Activated T-cell treated with anti-CD3 and anti-CD28 coated beads for 4 hours (primary cell): Measurements from ENCODE around the gene ZNF804B.

Experiments used
- DNase-seq: peaks from one replicate; pipeline ENCODE4 v3.0.0-alpha.2; 2020

Gene ZNF804B

DNA sequence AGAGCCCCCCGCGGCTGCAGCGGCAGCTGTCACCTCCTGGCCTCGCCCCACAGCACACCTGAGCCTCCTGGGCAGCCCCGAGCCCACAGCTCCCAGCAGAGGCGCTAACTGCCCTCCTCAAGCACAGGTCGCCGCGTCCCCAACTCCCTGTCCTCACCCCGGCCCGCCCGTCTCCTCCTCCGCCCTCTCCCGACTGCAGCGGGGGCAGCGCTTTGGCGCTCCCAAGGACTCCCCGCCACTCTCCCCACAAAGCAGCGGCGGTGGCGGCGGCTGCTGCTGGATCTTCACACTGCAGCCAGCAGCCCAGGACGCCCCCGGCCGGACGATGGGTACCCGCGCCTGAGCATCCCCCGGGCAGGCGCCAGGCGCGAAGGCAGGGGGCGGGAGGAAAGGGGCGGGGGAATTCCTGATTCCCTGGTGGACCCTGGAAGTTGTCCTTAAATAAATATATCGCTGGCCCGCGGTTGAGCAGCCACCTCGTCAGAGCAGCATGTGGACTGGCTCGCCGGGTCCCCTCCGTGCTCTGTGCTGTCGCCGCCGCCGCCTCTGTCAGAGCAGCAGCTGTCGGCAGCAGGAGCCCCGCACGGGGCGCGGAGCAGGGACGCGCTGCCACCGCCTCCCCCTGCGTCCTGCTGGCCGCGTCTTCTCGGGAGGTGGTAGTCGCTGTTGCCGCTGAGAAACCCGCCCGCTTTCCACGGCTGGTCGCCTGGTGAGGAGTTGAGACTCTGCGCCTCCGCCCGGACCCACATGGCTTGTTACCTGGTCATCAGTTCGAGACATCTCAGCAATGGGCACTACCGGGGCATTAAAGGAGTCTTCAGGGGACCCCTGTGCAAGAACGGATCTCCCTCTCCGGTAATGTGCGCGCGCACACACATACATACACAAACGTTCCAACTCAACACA lies at the start of gene ZNF804B:
Gene ZNF804B (plus strand): TSS at position 471 of the 906 bp plus-strand sequence. CDS start 277 bp downstream, at position 748.
- DNase-seq = no peak

GRCh38 chr7:88735920-88736319 lies 23.6 kb upstream of the ZNF804B start:
- no peak for DNase-seq

- no peak for DNase-seq
Observed at GRCh38 chr7:88737632-88738031, 21.9 kb upstream of the ZNF804B start.

GRCh38 chr7:88746126-88746525 lies 13.4 kb upstream of the ZNF804B start:
- no peak for DNase-seq

DNA sequence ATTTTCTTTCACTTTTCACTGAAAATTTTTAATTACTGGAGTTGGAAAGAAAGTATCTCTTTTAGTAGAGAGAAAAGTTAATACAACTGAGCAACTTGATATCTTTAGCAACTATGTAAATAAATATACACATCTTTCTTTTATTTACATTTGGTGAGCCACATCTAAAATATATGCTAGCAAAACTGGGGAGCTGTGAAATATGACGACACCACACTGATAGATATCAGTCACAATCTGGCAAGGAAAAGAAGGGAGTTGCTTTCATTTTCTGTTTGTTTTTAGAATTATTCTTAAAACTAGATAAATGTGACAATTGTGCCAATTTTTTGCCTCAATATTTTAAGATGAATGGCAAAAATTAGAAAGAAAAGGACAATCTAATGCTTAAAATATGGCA lies 2.7 kb upstream of the ZNF804B start:
- no peak for DNase-seq

GRCh38 chr7:88757371-88757770 lies 2.1 kb upstream of the ZNF804B start:
- no peak for DNase-seq

DNA sequence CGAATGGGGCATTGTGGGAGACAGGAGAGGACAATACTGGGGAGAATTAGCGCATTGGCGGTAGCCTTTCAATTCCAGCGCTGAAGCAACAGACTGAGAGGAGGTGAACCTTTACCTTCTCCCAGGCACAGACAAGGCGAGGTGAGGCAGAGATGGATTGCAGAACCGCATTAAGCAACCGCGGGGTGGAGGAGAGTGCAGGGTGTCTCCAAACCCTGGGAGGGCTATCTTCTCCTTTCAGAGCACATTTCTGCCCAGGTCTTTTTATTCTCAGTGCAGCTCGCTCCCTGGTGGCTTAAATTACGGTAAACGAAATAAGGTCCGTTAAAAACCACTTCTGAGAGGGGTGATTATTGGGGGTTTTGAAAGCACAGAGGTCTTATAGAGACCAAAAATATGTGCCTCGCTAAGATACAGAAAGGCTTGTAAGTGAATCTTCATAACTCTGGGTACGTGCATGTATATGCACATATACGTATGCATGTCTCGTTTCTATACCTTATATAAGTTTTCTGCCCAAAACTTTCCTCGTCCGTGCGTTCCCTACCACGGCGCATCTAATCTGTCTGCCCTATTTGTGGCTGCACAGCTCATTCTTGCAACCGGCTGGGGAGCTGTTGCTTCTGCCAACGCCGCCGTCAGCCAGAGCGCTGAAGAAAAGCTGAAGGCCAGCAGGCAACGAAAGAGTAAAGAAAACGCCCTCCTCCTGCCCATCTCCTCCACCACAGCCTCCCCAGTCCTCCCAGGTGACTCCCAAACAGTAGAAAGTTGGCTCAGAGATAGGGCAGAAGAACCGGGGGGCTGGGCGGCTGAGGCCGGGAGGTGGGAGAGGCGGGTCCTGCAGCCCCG lies 895 bp upstream of the ZNF804B start:
- no peak for DNase-seq

- DNase-seq = no peak
Observed at GRCh38 chr7:88760136-88760515, 626 bp downstream of the ZNF804B start.

GRCh38 chr7:88761779-88762178 lies 2.3 kb downstream of the ZNF804B start:
- DNase-seq = no peak

DNA sequence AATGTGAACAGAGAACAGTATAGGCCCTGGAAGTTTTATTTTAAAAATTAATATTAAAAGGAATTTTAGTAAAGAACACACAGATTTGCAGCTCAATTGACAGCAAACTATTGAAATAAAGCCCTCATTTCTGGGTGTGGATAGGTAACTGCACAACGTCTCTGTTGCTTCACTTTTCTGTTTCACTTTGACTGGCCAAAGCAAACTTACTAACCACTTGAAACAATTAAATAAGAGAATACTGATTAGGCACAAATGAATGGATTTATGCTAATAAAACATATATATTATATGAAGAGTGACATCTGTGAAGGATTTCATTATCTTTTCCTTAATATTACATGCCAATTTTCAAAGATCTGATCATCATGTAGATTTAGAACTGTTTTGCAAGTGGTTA lies 11.9 kb downstream of the ZNF804B start:
- DNase-seq = no peak

DNA sequence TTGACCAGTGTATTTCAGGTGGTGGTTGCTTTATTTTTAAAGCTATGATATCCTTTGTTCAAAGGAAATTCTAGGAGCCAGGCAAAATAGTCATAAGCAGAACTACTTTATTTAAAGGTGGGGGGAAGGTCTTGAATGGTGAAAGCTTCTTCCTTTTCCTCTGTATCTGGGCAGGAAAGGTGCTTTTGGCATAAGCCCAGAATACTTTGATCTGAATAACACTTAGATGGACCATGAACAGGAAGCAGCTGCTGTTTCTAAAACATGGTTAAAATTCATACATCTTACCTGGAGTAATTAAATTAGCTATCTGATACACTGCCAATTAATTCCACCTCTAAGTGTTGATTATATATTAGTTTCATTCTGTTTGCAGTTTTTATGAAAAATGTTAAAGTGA lies 13.3 kb downstream of the ZNF804B start:
- no peak for DNase-seq

DNA sequence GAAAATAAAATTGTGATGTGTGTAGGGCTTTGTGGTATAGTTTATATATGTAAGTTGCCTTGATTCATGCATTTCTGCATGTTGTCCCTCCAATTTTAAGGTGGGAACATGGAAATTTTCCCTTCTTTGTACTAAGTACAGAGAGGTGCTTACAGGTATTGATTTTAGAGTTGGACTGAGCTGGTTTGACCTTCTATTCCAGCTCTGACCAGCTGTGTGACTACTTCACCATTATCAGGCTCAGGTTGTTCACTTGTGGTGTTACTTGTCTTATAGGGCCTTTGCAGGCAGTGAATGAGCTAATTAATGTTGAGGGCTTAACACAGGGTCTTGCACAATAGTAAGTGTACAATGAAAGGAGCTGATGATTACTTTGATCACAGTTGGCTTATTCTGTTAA lies 16.3 kb downstream of the ZNF804B start:
- DNase-seq = no peak

GRCh38 chr7:88787777-88788176 lies 28.3 kb downstream of the ZNF804B start:
- DNase-seq = no peak

GRCh38 chr7:88789480-88790064 lies 30.1 kb downstream of the ZNF804B start:
- DNase-seq = no peak

GRCh38 chr7:88791891-88792290 lies 32.4 kb downstream of the ZNF804B start:
- DNase-seq = no peak

- no peak for DNase-seq
Observed at GRCh38 chr7:88792361-88792760, 32.9 kb downstream of the ZNF804B start.

GRCh38 chr7:88795553-88795952 lies 36.1 kb downstream of the ZNF804B start, which contains the start of gene TEX47:
Gene TEX47, minus strand, starts transcription at chr7:88795737. Its CDS starts 795 bp downstream, at chr7:88794942.
- no peak for DNase-seq

DNA sequence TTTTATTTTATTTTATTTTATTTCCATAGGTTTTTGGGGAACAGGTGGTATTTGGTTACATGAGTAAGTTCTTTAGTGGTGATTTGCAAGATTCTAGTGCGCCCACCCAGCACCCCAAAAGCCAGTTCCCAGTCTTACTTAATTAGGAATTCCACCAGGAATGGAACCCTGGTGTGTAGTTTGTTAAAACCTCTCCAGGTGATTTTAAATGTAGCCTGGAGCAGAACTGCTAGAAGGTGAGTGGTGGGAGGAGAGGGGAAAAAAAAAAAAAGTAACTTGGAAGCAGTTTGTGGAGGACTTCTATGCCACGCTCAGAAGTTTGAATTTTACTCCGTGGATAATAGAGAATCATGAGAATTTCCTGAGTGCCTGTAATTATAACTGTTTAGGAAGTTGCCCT lies 41.5 kb downstream of the ZNF804B start:
- DNase-seq = no peak

GRCh38 chr7:88806280-88807037 lies 47.0 kb downstream of the ZNF804B start:
- no peak for DNase-seq

- no peak for DNase-seq
Observed at GRCh38 chr7:88818552-88818951, 59.1 kb downstream of the ZNF804B start.

- DNase-seq = no peak
Observed at GRCh38 chr7:88826222-88826621, 66.7 kb downstream of the ZNF804B start.

GRCh38 chr7:88835147-88835728 lies 75.7 kb downstream of the ZNF804B start:
- no peak for DNase-seq
